ENCODE data around the gene PLEKHA1.

PLEKHA1 gene

GRCh38 chr10:122445904-122446303 lies 71.4 kb downstream of the PLEKHA1 start:
- H3K27ac ChIP-seq (ENCODE audit: low read depth, low read length), result no peak overlapping the region
- H3K9ac ChIP-seq (ENCODE audit: low read length), result no peak overlapping the region
- no peak overlapping the region for H2AFZ ChIP-seq (ENCODE audit: low read depth, low read length, severe bottlenecking)
- no peaks in the 10 kb centered on the region for H3K79me2 ChIP-seq (ENCODE audit: insufficient read depth, low read length)
- no peak for TF ChIP-seq EZH2phosphoT487 (conservative IDR thresholded peaks at IDR 0.05; ENCODE audit: low read length)
- no peak for TF ChIP-seq CTCF (IDR thresholded peaks at IDR 0.05; ENCODE audit: insufficient read depth, low read length, poor library complexity, severe bottlenecking)
- no peaks in the 10 kb centered on the region for H3K9me3 ChIP-seq (ENCODE audit: insufficient read depth, low read length)
- no peaks in the 10 kb centered on the region for H3F3A ChIP-seq (ENCODE audit: insufficient read depth)
- H3K4me2 ChIP-seq (ENCODE audit: low read depth, low read length, poor library complexity, severe bottlenecking), result no peak overlapping the region
- H3K36me3 ChIP-seq (ENCODE audit: low read length), result no peaks in the 10 kb centered on the region
- H3K9me2 ChIP-seq (replicated peaks; ENCODE audit: insufficient read depth, low read length), result no peaks in the 10 kb centered on the region
- no peaks in the 10 kb centered on the region for H4K20me1 ChIP-seq (ENCODE audit: low read depth, low read length)
- H3K4me3 ChIP-seq (ENCODE audit: insufficient read depth, low read length, poor library complexity, severe bottlenecking), result no peak overlapping the region
- no peaks in the 10 kb centered on the region for H3K27me3 ChIP-seq (ENCODE audit: low read length)

GRCh38 chr10:122446668-122447423 lies 72.3 kb downstream of the PLEKHA1 start:
- no peak overlapping the region for H3K4me2 ChIP-seq (ENCODE audit: low read depth, low read length, poor library complexity, severe bottlenecking)
- H4K20me1 ChIP-seq (ENCODE audit: low read depth, low read length), result no peaks in the 10 kb centered on the region
- no peak overlapping the region for H3K9ac ChIP-seq (ENCODE audit: low read length)
- H3K27me3 ChIP-seq (ENCODE audit: low read length), result no peaks in the 10 kb centered on the region
- TF ChIP-seq CTCF (IDR thresholded peaks at IDR 0.05; ENCODE audit: insufficient read depth, low read length, poor library complexity, severe bottlenecking), result no peak
- TF ChIP-seq EZH2phosphoT487 (conservative IDR thresholded peaks at IDR 0.05; ENCODE audit: low read length), result no peak
- H3K79me2 ChIP-seq (ENCODE audit: insufficient read depth, low read length), result no peaks in the 10 kb centered on the region
- no peaks in the 10 kb centered on the region for H3K9me2 ChIP-seq (replicated peaks; ENCODE audit: insufficient read depth, low read length)
- H3F3A ChIP-seq (ENCODE audit: insufficient read depth), result no peaks in the 10 kb centered on the region
- H3K9me3 ChIP-seq (ENCODE audit: insufficient read depth, low read length), result no peaks in the 10 kb centered on the region
- no peak overlapping the region for H3K4me3 ChIP-seq (ENCODE audit: insufficient read depth, low read length, poor library complexity, severe bottlenecking)
- H3K36me3 ChIP-seq (ENCODE audit: low read length), result no peaks in the 10 kb centered on the region
- H2AFZ ChIP-seq (ENCODE audit: low read depth, low read length, severe bottlenecking), result no peak overlapping the region
- no peak overlapping the region for H3K27ac ChIP-seq (ENCODE audit: low read depth, low read length)

DNA sequence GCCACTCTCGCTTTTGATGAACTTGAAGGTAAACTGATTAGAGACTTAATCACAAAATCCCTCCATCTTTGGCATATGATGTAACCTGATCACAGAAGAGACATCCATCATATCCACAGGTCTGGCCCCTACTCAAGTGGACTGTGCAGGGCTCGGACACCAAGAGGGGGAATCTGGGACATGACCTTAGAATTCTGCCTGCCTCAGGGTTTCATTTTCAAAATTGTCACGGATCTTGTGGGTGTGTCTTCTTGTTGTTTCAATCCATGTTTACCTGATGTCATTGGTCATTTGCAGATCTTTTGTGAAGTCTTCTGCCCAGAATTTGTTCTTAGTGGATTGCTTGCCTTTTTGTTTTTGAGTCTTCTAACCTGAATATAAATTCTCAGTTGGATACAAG lies 74.1 kb downstream of the PLEKHA1 start:
- Histone ChIP-seq H3K9me3 (ENCODE audit: insufficient read depth, low read length) (no peaks in the 10 kb centered on the region), H3K9me2 (replicated peaks; ENCODE audit: insufficient read depth, low read length) (no peaks in the 10 kb centered on the region), H3K27ac (ENCODE audit: low read depth, low read length) (no peak overlapping the region)

More for the DNA sequence above, 74.1 kb downstream of the PLEKHA1 start:
- TF ChIP-seq EZH2phosphoT487 (conservative IDR thresholded peaks at IDR 0.05; ENCODE audit: low read length) (no peak), CTCF (IDR thresholded peaks at IDR 0.05; ENCODE audit: insufficient read depth, low read length, poor library complexity, severe bottlenecking) (no peak)
- Histone ChIP-seq H3K36me3 (ENCODE audit: low read length) (no peaks in the 10 kb centered on the region), H4K20me1 (ENCODE audit: low read depth, low read length) (no peaks in the 10 kb centered on the region), H3K79me2 (ENCODE audit: insufficient read depth, low read length) (no peaks in the 10 kb centered on the region), H3F3A (ENCODE audit: insufficient read depth) (no peaks in the 10 kb centered on the region), H3K9ac (ENCODE audit: low read length) (no peak overlapping the region), H3K4me2 (ENCODE audit: low read depth, low read length, poor library complexity, severe bottlenecking) (no peak overlapping the region), H3K4me3 (ENCODE audit: insufficient read depth, low read length, poor library complexity, severe bottlenecking) (no peak overlapping the region), H2AFZ (ENCODE audit: low read depth, low read length, severe bottlenecking) (no peak overlapping the region), H3K27me3 (ENCODE audit: low read length) (no peaks in the 10 kb centered on the region)

Measured in SU-DHL-6 (cell line).